Measurements from ENCODE around the gene ESRRA.

- TF ChIP-seq CTCF (IDR thresholded peaks at IDR 0.05) (no peak), EP300 (IDR thresholded peaks at IDR 0.05) (no peak)
These were observed 57.0 kb downstream of the ESRRA start for GRCh38 chr11:64362339-64362738.
